ENCODE data around the gene MGST3. TPM values are rescaled to one million over a fixed set of nuclear protein-coding genes. Genes with fewer than 3 reads are reported as not detected.
"Not testable (repeated sequence)": the region's sequence is repeated elsewhere in the genome, so short reads cannot be mapped to it uniquely, and the experiment has no call there.

MGST3 gene
- polyA plus RNA-seq, 1 of the 3 experiments (the other 2 are of a cell fraction), result 270 TPM

DNA sequence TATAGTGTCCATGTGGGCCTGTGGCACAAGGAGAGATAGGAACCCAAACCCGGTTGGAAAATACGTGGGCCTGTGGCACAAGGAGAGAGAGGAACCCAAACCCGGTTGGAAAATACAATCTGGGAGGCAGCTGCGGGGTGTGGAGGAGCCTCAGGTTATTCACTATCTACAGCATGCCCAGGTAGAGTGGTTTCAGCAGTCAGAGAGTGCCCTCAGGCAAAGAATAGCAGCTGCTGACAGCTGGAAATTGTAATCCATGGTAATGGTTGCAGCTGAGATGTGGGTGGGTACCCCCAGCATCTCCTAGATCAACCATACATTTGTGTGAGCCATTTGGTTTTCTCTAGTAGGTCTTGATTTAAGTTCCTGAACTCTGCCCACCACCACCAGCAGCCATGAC, 25.8 kb upstream of the MGST3 start:
- no peaks in the 10 kb centered on the region for H3K36me3 ChIP-seq (replicated peaks in 1 of 2; ENCODE audit: control insufficient read depth in 1 of 2, insufficient read depth in 2 of 2, low read length in 1 of 2)
- H4K20me1 ChIP-seq (ENCODE audit: insufficient read depth), result no peaks in the 10 kb centered on the region
- H2AFZ ChIP-seq (ENCODE audit: low read depth), result no peak overlapping the region
- no peak overlapping the region for H3K27ac ChIP-seq (ENCODE audit: low read depth in 2 of 2, low read length in 1 of 2)
- no peak overlapping the region for H3K9ac ChIP-seq
- H3K4me2 ChIP-seq, result no peak overlapping the region
- H3K79me2 ChIP-seq (ENCODE audit: insufficient read depth), result no peaks in the 10 kb centered on the region
- H3K4me3 ChIP-seq (ENCODE audit: low read depth in 2 of 2, low read length in 1 of 2), result no peak overlapping the region
- ChIA-PET CTCF (interaction anchor here (1.5 kb wide), 2 partner anchors 12 to 319 kb away, joined by 3 read pairs; no protein-coding TSS in a partner anchor), POLR2A (no interaction called here)
- TF ChIP-seq MEF2A (IDR thresholded peaks at IDR 0.05; ENCODE audit: borderline replicate concordance, low read depth) (no peak), TEAD4 (IDR thresholded peaks at IDR 0.05; ENCODE audit: borderline replicate concordance, insufficient read depth) (no peak), TCF12 (IDR thresholded peaks at IDR 0.05) (no peak), ELF1 (IDR thresholded peaks at IDR 0.05) (no peak), RXRA (IDR thresholded peaks at IDR 0.05; ENCODE audit: borderline replicate concordance, low read depth) (no peak), MXI1 (IDR thresholded peaks at IDR 0.05; ENCODE audit: low read depth, low read length) (no peak), NRF1 (IDR thresholded peaks at IDR 0.05; ENCODE audit: low read depth, low read length) (no peak), POLR2AphosphoS5 (IDR thresholded peaks at IDR 0.05; ENCODE audit: low read depth, low read length) (no peak), GATA2 (CRISPR knock-in tag; IDR thresholded peaks at IDR 0.05) (no peak)
- no peak for DNase-seq
- no peaks in the 10 kb centered on the region for H3K9me2 ChIP-seq
- H3K9me3 ChIP-seq, result no peaks in the 10 kb centered on the region
- 56% methylated on average over 4 of the region's 4 CpGs for WGBS (ENCODE audit: low lambda C conversion rate)
- H3F3A ChIP-seq (replicated peaks; ENCODE audit: insufficient read depth), result no peaks in the 10 kb centered on the region
- no peaks in the 10 kb centered on the region for H3K27me3 ChIP-seq (ENCODE audit: insufficient read depth)
- no peaks in the 10 kb centered on the region for H3K4me1 ChIP-seq (ENCODE audit: control insufficient read depth in 1 of 2, insufficient read depth in 2 of 2, low read depth in 1 of 2, low read length in 1 of 2)

DNA sequence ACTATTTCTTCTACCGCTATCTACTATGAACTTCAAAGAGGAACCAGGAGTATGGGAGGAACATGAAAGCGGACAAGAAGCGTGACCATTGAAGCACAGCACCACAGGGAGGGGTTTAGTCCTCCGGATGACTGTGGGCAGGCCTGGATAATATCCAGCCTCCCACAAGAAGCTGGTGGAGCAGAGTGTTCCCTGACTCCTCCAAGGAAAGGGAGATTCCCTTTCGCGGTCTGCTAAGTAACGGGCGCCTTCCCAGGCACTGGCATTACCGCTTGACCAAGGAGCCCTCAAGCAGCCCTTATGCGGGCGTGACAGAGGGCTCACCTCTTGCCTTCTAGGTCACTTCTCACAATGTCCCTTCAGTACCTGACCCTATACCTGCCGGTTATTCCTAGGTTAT, 24.4 kb upstream of the MGST3 start:
- H3K27ac ChIP-seq (ENCODE audit: low read depth in 2 of 2, low read length in 1 of 2); H3K36me3 ChIP-seq (replicated peaks in 1 of 2; ENCODE audit: control insufficient read depth in 1 of 2, insufficient read depth in 2 of 2, low read length in 1 of 2); DNase-seq; H4K20me1 ChIP-seq (ENCODE audit: insufficient read depth); H3F3A ChIP-seq (replicated peaks; ENCODE audit: insufficient read depth); POLR2A ChIA-PET; H3K4me3 ChIP-seq (ENCODE audit: low read depth in 2 of 2, low read length in 1 of 2); H3K9me3 ChIP-seq; H3K4me2 ChIP-seq; H3K4me1 ChIP-seq (ENCODE audit: control insufficient read depth in 1 of 2, insufficient read depth in 2 of 2, low read depth in 1 of 2, low read length in 1 of 2); H3K9me2 ChIP-seq; CTCF ChIA-PET; H3K79me2 ChIP-seq (ENCODE audit: insufficient read depth); H2AFZ ChIP-seq (ENCODE audit: low read depth); H3K27me3 ChIP-seq (ENCODE audit: insufficient read depth); H3K9ac ChIP-seq: not testable (repeated sequence)
- WGBS (ENCODE audit: low lambda C conversion rate), result 89% methylated on average over 7 of the region's 12 CpGs

DNA sequence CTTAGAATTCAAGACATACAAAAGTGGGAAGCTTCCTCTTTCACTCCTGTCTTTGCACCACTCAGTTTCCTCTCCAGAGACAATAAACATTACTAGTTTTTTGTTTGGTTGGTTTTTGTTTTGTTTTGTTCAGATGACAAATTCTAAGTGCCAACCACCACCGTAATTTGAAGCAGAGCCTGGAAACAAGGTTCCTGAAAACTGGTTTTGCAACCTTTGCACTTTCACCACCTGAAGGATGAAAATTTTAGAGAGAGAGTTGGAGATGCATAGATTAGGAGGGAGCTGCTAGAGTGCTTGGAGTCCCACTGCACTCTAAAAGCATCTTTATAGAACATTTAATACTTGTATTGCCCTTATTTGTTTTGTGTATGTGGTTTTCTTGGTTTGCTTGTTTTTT, 20.2 kb upstream of the MGST3 start:
- no peak for DNase-seq
- CTCF ChIA-PET, result interaction anchor here (1.3 to 1.6 kb wide), 2 partner anchors 9 to 869 kb away, joined by 3 to 9 read pairs; no protein-coding TSS in a partner anchor
- Histone ChIP-seq H3K36me3 (replicated peaks in 1 of 2; ENCODE audit: control insufficient read depth in 1 of 2, insufficient read depth in 2 of 2, low read length in 1 of 2) (no peaks in the 10 kb centered on the region), H3K9me2 (no peaks in the 10 kb centered on the region; the same call in 1 of the 2 replicates), H2AFZ (ENCODE audit: low read depth) (no peak overlapping the region), H4K20me1 (ENCODE audit: insufficient read depth) (no peaks in the 10 kb centered on the region), H3K4me2 (no peak overlapping the region), H3K9me3 (no peaks in the 10 kb centered on the region), H3K27ac (ENCODE audit: low read depth in 2 of 2, low read length in 1 of 2) (no peak overlapping the region), H3K9ac (no peak overlapping the region), H3K27me3 (ENCODE audit: insufficient read depth) (no peaks in the 10 kb centered on the region; the same call in 1 of the 2 replicates), H3K4me1 (ENCODE audit: control insufficient read depth in 1 of 2, insufficient read depth in 2 of 2, low read depth in 1 of 2, low read length in 1 of 2) (no peaks in the 10 kb centered on the region), H3K4me3 (ENCODE audit: low read depth in 2 of 2, low read length in 1 of 2) (no peak overlapping the region), H3F3A (replicated peaks; ENCODE audit: insufficient read depth) (no peaks in the 10 kb centered on the region), H3K79me2 (ENCODE audit: insufficient read depth) (no peaks in the 10 kb centered on the region)
- 9% methylated on average over 1 of the region's 1 CpG for WGBS (ENCODE audit: low lambda C conversion rate)
- POLR2A ChIA-PET, result no interaction called here
- no peak for TF ChIP-seq NFIC (IDR thresholded peaks at IDR 0.05; ENCODE audit: borderline replicate concordance)
- TF ChIP-seq ELF1 (IDR thresholded peaks at IDR 0.05), result no peak
- no peak for TF ChIP-seq FOXJ3 (CRISPR knock-in tag; IDR thresholded peaks at IDR 0.05)
- TF ChIP-seq, protein P1, sequence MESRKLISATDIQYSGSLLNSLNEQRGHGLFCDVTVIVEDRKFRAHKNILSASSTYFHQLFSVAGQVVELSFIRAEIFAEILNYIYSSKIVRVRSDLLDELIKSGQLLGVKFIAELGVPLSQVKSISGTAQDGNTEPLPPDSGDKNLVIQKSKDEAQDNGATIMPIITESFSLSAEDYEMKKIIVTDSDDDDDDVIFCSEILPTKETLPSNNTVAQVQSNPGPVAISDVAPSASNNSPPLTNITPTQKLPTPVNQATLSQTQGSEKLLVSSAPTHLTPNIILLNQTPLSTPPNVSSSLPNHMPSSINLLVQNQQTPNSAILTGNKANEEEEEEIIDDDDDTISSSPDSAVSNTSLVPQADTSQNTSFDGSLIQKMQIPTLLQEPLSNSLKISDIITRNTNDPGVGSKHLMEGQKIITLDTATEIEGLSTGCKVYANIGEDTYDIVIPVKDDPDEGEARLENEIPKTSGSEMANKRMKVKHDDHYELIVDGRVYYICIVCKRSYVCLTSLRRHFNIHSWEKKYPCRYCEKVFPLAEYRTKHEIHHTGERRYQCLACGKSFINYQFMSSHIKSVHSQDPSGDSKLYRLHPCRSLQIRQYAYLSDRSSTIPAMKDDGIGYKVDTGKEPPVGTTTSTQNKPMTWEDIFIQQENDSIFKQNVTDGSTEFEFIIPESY (IDR thresholded peaks at IDR 0.05; ENCODE audit: borderline replicate concordance, low read depth), result no peak
- no peak for TF ChIP-seq EZH2phosphoT487 (IDR thresholded peaks at IDR 0.05; ENCODE audit: borderline replicate concordance, low read depth)
- TF ChIP-seq, protein P2, sequence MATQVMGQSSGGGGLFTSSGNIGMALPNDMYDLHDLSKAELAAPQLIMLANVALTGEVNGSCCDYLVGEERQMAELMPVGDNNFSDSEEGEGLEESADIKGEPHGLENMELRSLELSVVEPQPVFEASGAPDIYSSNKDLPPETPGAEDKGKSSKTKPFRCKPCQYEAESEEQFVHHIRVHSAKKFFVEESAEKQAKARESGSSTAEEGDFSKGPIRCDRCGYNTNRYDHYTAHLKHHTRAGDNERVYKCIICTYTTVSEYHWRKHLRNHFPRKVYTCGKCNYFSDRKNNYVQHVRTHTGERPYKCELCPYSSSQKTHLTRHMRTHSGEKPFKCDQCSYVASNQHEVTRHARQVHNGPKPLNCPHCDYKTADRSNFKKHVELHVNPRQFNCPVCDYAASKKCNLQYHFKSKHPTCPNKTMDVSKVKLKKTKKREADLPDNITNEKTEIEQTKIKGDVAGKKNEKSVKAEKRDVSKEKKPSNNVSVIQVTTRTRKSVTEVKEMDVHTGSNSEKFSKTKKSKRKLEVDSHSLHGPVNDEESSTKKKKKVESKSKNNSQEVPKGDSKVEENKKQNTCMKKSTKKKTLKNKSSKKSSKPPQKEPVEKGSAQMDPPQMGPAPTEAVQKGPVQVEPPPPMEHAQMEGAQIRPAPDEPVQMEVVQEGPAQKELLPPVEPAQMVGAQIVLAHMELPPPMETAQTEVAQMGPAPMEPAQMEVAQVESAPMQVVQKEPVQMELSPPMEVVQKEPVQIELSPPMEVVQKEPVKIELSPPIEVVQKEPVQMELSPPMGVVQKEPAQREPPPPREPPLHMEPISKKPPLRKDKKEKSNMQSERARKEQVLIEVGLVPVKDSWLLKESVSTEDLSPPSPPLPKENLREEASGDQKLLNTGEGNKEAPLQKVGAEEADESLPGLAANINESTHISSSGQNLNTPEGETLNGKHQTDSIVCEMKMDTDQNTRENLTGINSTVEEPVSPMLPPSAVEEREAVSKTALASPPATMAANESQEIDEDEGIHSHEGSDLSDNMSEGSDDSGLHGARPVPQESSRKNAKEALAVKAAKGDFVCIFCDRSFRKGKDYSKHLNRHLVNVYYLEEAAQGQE (IDR thresholded peaks at IDR 0.05; ENCODE audit: low read depth, low read length), result no peak
- TF ChIP-seq, protein P3, sequence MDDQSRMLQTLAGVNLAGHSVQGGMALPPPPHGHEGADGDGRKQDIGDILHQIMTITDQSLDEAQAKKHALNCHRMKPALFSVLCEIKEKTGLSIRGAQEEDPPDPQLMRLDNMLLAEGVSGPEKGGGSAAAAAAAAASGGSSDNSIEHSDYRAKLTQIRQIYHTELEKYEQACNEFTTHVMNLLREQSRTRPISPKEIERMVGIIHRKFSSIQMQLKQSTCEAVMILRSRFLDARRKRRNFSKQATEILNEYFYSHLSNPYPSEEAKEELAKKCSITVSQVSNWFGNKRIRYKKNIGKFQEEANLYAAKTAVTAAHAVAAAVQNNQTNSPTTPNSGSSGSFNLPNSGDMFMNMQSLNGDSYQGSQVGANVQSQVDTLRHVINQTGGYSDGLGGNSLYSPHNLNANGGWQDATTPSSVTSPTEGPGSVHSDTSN (IDR thresholded peaks at IDR 0.05), result no peak
- TF ChIP-seq RFX5 (IDR thresholded peaks at IDR 0.05; ENCODE audit: low read length), result no peak
- TF ChIP-seq, protein P4, sequence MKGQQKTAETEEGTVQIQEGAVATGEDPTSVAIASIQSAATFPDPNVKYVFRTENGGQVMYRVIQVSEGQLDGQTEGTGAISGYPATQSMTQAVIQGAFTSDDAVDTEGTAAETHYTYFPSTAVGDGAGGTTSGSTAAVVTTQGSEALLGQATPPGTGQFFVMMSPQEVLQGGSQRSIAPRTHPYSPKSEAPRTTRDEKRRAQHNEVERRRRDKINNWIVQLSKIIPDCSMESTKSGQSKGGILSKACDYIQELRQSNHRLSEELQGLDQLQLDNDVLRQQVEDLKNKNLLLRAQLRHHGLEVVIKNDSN (IDR thresholded peaks at IDR 0.05; ENCODE audit: borderline replicate concordance, low read depth), result no peak
